Measurements from ENCODE around the gene INTS11.

The INTS11 gene

GRCh38 chr1:1361233-1361981 lies 36.9 kb upstream of the INTS11 start:
- no peak overlapping the region for H3K4me3 Mint-ChIP-seq
- H3K27ac Mint-ChIP-seq, result no peak overlapping the region
- H3K9me3 Mint-ChIP-seq, result no peaks in the 10 kb centered on the region
- H3K36me3 Mint-ChIP-seq (ENCODE audit: low read depth), result no peaks in the 10 kb centered on the region
- intact Hi-C loops (cut with micrococcal nuclease), result no loop called here
- peaks cover 11% of the 10 kb centered on the region for H3K4me1 Mint-ChIP-seq (ENCODE audit: low read depth)
- H3K27me3 Mint-ChIP-seq, result peaks cover 61% of the 10 kb centered on the region

- intact Hi-C loops (cut with micrococcal nuclease), result no loop called here
- Mint-ChIP-seq H3K4me3 (no peak overlapping the region), H3K36me3 (ENCODE audit: low read depth) (no peaks in the 10 kb centered on the region), H3K27me3 (peaks cover 67% of the 10 kb centered on the region), H3K27ac (no peak overlapping the region), H3K4me1 (ENCODE audit: low read depth) (peaks cover 11% of the 10 kb centered on the region), H3K9me3 (no peaks in the 10 kb centered on the region)
These were observed 36.2 kb upstream of the INTS11 start for GRCh38 chr1:1360506-1361169.

GRCh38 chr1:1359664-1360468 lies 35.4 kb upstream of the INTS11 start:
- Mint-ChIP-seq H3K27ac (no peak overlapping the region), H3K4me1 (ENCODE audit: low read depth) (peaks cover 11% of the 10 kb centered on the region), H3K36me3 (ENCODE audit: low read depth) (no peaks in the 10 kb centered on the region), H3K4me3 (no peak overlapping the region), H3K27me3 (peaks cover 70% of the 10 kb centered on the region), H3K9me3 (no peaks in the 10 kb centered on the region)
- intact Hi-C loops (cut with micrococcal nuclease), result no loop called here

- intact Hi-C loops (cut with micrococcal nuclease), result no loop called here
- Mint-ChIP-seq H3K9me3 (no peaks in the 10 kb centered on the region), H3K27ac (no peak overlapping the region), H3K4me3 (no peak overlapping the region), H3K27me3 (peaks cover 76% of the 10 kb centered on the region), H3K4me1 (ENCODE audit: low read depth) (peaks cover 11% of the 10 kb centered on the region), H3K36me3 (ENCODE audit: low read depth) (no peaks in the 10 kb centered on the region)
These were observed 34.8 kb upstream of the INTS11 start for GRCh38 chr1:1359308-1359663.

- Mint-ChIP-seq H3K27me3 (peaks cover 81% of the 10 kb centered on the region), H3K9me3 (no peaks in the 10 kb centered on the region), H3K4me1 (ENCODE audit: low read depth) (peaks cover 13% of the 10 kb centered on the region), H3K27ac (no peak within 1 kb of the TSS), H3K36me3 (ENCODE audit: low read depth) (no peaks in the 10 kb centered on the region), H3K4me3 (no peak within 1 kb of the TSS)
- intact Hi-C loops (cut with micrococcal nuclease), result no loop called here
These were observed 34.2 kb upstream of the INTS11 start, which contains the start of gene MXRA8 for GRCh38 chr1:1358433-1359271. Gene MXRA8, minus strand, starts transcription at chr1:1358555. Its CDS starts 51 bp downstream, at chr1:1358504.

GRCh38 chr1:1357871-1358432 lies 33.5 kb upstream of the INTS11 start:
- intact Hi-C loops (cut with micrococcal nuclease), result no loop called here
- no peak overlapping the region for H3K4me3 Mint-ChIP-seq
- H3K36me3 Mint-ChIP-seq (ENCODE audit: low read depth), result no peaks in the 10 kb centered on the region
- H3K27me3 Mint-ChIP-seq, result peaks cover 84% of the 10 kb centered on the region
- no peaks in the 10 kb centered on the region for H3K9me3 Mint-ChIP-seq
- H3K27ac Mint-ChIP-seq, result no peak overlapping the region
- peaks cover 17% of the 10 kb centered on the region for H3K4me1 Mint-ChIP-seq (ENCODE audit: low read depth)

GRCh38 chr1:1356796-1357401 lies 32.4 kb upstream of the INTS11 start:
- intact Hi-C loops (cut with micrococcal nuclease), result no loop called here
- H3K27ac Mint-ChIP-seq, result no peak overlapping the region
- H3K4me3 Mint-ChIP-seq, result no peak overlapping the region
- H3K36me3 Mint-ChIP-seq (ENCODE audit: low read depth), result no peaks in the 10 kb centered on the region
- H3K4me1 Mint-ChIP-seq (ENCODE audit: low read depth), result peaks cover 23% of the 10 kb centered on the region
- H3K27me3 Mint-ChIP-seq, result peaks cover 89% of the 10 kb centered on the region
- no peaks in the 10 kb centered on the region for H3K9me3 Mint-ChIP-seq

GRCh38 chr1:1356166-1356795 lies 31.8 kb upstream of the INTS11 start:
- intact Hi-C loops (cut with micrococcal nuclease), result no loop called here
- peaks cover 26% of the 10 kb centered on the region for H3K4me1 Mint-ChIP-seq (ENCODE audit: low read depth)
- H3K27me3 Mint-ChIP-seq, result peaks cover 90% of the 10 kb centered on the region
- H3K27ac Mint-ChIP-seq, result no peak overlapping the region
- H3K9me3 Mint-ChIP-seq, result no peaks in the 10 kb centered on the region
- H3K4me3 Mint-ChIP-seq, result no peak overlapping the region
- no peaks in the 10 kb centered on the region for H3K36me3 Mint-ChIP-seq (ENCODE audit: low read depth)

GRCh38 chr1:1355416-1355815 lies 31.0 kb upstream of the INTS11 start:
- Mint-ChIP-seq H3K27ac (no peak overlapping the region), H3K4me3 (no peak overlapping the region), H3K9me3 (no peaks in the 10 kb centered on the region), H3K27me3 (peaks cover 82% of the 10 kb centered on the region), H3K36me3 (ENCODE audit: low read depth) (no peaks in the 10 kb centered on the region), H3K4me1 (ENCODE audit: low read depth) (peaks cover 26% of the 10 kb centered on the region)
- intact Hi-C loops (cut with micrococcal nuclease), result no loop called here

GRCh38 chr1:1354271-1355247 lies 30.1 kb upstream of the INTS11 start:
- Mint-ChIP-seq H3K27me3 (peaks cover 75% of the 10 kb centered on the region), H3K4me3 (no peak overlapping the region), H3K36me3 (ENCODE audit: low read depth) (no peaks in the 10 kb centered on the region), H3K4me1 (ENCODE audit: low read depth) (peaks cover 26% of the 10 kb centered on the region), H3K9me3 (no peaks in the 10 kb centered on the region), H3K27ac (no peak overlapping the region)
- intact Hi-C loops (cut with micrococcal nuclease), result no loop called here

GRCh38 chr1:1353389-1354151 lies 29.1 kb upstream of the INTS11 start:
- Mint-ChIP-seq H3K9me3 (no peaks in the 10 kb centered on the region), H3K36me3 (ENCODE audit: low read depth) (no peaks in the 10 kb centered on the region), H3K4me1 (ENCODE audit: low read depth) (peaks cover 22% of the 10 kb centered on the region), H3K27ac (no peak overlapping the region), H3K4me3 (no peak overlapping the region), H3K27me3 (peaks cover 66% of the 10 kb centered on the region)
- intact Hi-C loops (cut with micrococcal nuclease), result no loop called here
